ENCODE results near the gene ASPN. TPM values are rescaled to one million over a fixed set of nuclear protein-coding genes. Genes with fewer than 3 reads are reported as not detected.

ASPN gene
- total and polyA plus RNA-seq, 2 experiments from 2014 or later, result 5.3 to 6.3 TPM

DNA sequence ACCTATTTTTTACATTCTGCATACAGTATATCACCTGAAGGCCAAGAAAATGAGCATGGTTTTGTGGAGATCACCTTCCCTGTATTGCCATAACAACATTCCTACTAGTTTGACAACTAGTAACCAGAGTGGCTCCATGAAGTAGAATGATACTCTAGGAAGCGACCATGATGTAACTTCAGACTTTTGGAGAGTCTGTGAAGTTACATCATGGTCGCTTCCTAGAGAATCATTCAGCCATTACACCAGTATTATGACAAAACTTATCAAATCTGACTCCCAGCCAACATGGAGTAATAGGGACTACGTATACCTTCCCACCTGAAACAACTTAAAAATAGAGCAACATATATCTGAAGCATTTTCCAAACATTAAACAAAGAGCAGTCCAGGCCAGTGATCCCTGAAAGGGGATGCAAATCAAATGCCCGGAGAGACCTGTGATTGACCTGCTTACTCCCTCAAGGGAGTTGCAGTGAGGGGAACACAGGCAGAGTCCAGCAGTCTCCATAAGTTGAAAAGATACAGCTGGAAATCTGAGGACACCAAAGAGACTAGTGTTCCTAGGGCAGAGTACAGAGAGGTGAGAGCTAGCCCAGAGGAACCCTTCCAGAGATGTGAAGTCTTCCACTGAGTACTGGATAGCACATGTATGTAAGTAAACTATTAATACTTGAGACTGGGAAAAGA, 45.7 kb upstream of the ASPN start:
- DNase-seq, result no peak
- Histone ChIP-seq H3K9me2 (ENCODE audit: insufficient read depth) (no peaks in the 10 kb centered on the region), H3K4me2 (ENCODE audit: unreplicated experiment) (no peak overlapping the region), H3K9me3 (ENCODE audit: low read depth) (peaks cover 4% of the 10 kb centered on the region), H3K79me2 (ENCODE audit: insufficient read depth) (no peaks in the 10 kb centered on the region), H3K4me1 (ENCODE audit: insufficient read depth) (no peaks in the 10 kb centered on the region), H3F3A (ENCODE audit: insufficient read depth) (no peaks in the 10 kb centered on the region), H3K27ac (no peak overlapping the region), H3K4me3 (no peak overlapping the region), H3K36me3 (ENCODE audit: low read depth) (no peaks in the 10 kb centered on the region), H4K20me1 (ENCODE audit: insufficient read depth) (no peaks in the 10 kb centered on the region), H3K9ac (no peak overlapping the region), H3K27me3 (replicated peaks; ENCODE audit: insufficient read depth) (no peaks in the 10 kb centered on the region), H2AFZ (no peak overlapping the region)
- in situ Hi-C loops (cut with MboI), result no loop called here
- TF ChIP-seq EZH2phosphoT487 (IDR thresholded peaks at IDR 0.05; ENCODE audit: insufficient read depth, low read depth) (no peak), EZH2 (IDR thresholded peaks at IDR 0.05; ENCODE audit: insufficient read depth, poor library complexity, severe bottlenecking) (no peak)
- 81 to 85% methylated on average over 4 of the region's 4 CpGs for WGBS, 2 experiments (ENCODE audit: low coverage in 1 of 2, low lambda C conversion rate in 2 of 2, missing lambda C conversion rate in 2 of 2)

DNA sequence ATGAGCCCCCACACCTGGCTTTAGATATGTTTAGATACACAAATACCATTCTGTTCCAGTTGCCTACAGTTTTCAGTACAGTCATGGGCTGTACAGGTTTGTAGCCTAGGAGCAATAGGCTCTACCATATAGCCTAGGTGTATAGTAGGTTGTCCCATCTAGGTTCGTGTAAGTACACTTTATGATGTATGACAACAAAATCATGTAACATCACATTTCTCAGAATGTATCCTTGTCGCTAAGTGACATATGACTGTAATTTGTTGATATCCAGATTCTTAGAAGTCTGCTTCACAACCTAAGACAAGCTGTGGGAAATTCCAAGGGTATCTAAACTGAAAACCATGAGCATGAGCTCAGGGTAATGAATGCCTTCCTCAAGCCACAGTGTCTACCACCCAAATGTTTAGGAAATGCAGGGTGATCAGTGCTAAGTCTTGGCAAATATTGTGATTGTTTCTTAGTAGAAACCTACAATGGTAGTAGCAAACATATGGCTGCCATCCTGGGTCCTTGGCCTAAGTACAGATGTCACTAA, 45.1 kb upstream of the ASPN start:
- WGBS, 2 experiments (ENCODE audit: low coverage in 1 of 2, low lambda C conversion rate in 2 of 2, missing lambda C conversion rate in 2 of 2), result 96 to 100% methylated on average over 2 of the region's 2 CpGs
- H2AFZ ChIP-seq, result no peak overlapping the region
- no peak overlapping the region for H3K4me3 ChIP-seq
- H3K27ac ChIP-seq, result no peak overlapping the region
- H3K9me2 ChIP-seq (ENCODE audit: insufficient read depth), result no peaks in the 10 kb centered on the region
- H3K36me3 ChIP-seq (ENCODE audit: low read depth), result no peaks in the 10 kb centered on the region
- no peaks in the 10 kb centered on the region for H3K4me1 ChIP-seq (ENCODE audit: insufficient read depth)
- no peaks in the 10 kb centered on the region for H3K27me3 ChIP-seq (replicated peaks; ENCODE audit: insufficient read depth)
- in situ Hi-C loops (cut with MboI), result no loop called here
- no peaks in the 10 kb centered on the region for H3F3A ChIP-seq (ENCODE audit: insufficient read depth)
- H3K9me3 ChIP-seq (ENCODE audit: low read depth), result peaks cover 4% of the 10 kb centered on the region
- DNase-seq, result no peak
- H3K4me2 ChIP-seq (ENCODE audit: unreplicated experiment), result no peak overlapping the region
- no peaks in the 10 kb centered on the region for H4K20me1 ChIP-seq (ENCODE audit: insufficient read depth)
- H3K79me2 ChIP-seq (ENCODE audit: insufficient read depth), result no peaks in the 10 kb centered on the region
- H3K9ac ChIP-seq, result no peak overlapping the region
- TF ChIP-seq EZH2phosphoT487 (IDR thresholded peaks at IDR 0.05; ENCODE audit: insufficient read depth, low read depth), result no peak

DNA sequence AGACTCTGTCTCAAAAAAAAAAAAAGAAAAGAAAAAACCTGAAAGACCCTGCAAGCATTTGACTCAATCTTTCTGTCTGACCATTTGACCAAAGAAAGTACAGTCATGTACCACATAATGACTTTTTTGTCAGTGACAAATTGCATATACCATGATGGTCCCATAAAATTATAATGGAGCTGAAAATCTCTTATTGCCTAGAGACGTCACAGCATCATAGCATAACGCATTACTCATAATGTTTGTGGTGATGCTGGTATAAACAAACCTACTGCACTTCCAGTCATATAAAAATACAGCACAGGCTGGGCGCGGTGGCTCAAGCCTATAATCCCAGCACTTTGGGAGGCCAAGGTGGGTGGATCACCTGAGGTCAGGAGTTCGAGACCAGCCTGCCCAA, 43.0 kb upstream of the ASPN start:
- no peak overlapping the region for H3K27ac ChIP-seq
- H3K4me2 ChIP-seq (ENCODE audit: unreplicated experiment), result no peak overlapping the region
- no peaks in the 10 kb centered on the region for H3F3A ChIP-seq (ENCODE audit: insufficient read depth)
- no peak overlapping the region for H3K9ac ChIP-seq
- WGBS, 2 experiments (ENCODE audit: low coverage in 1 of 2, low lambda C conversion rate in 2 of 2, missing lambda C conversion rate in 2 of 2), result 86 to 88% methylated on average over 5 of the region's 5 CpGs
- TF ChIP-seq EZH2phosphoT487 (IDR thresholded peaks at IDR 0.05; ENCODE audit: insufficient read depth, low read depth), result no peak
- TF ChIP-seq EZH2 (IDR thresholded peaks at IDR 0.05; ENCODE audit: insufficient read depth, poor library complexity, severe bottlenecking), result no peak
- no peaks in the 10 kb centered on the region for H3K4me1 ChIP-seq (ENCODE audit: insufficient read depth)
- no peaks in the 10 kb centered on the region for H3K9me3 ChIP-seq (ENCODE audit: low read depth)
- no peak overlapping the region for H2AFZ ChIP-seq
- H4K20me1 ChIP-seq (ENCODE audit: insufficient read depth), result no peaks in the 10 kb centered on the region
- H3K9me2 ChIP-seq (ENCODE audit: insufficient read depth), result no peaks in the 10 kb centered on the region
- H3K79me2 ChIP-seq (ENCODE audit: insufficient read depth), result no peaks in the 10 kb centered on the region
- no peaks in the 10 kb centered on the region for H3K36me3 ChIP-seq (ENCODE audit: low read depth)
- peak; percentile 45 for DNase-seq
- H3K4me3 ChIP-seq, result no peak overlapping the region
- H3K27me3 ChIP-seq (replicated peaks; ENCODE audit: insufficient read depth), result no peaks in the 10 kb centered on the region
- in situ Hi-C loops (cut with MboI), result no loop called here

- Histone ChIP-seq H3K4me2 (ENCODE audit: unreplicated experiment) (no peak overlapping the region), H3K27ac (no peak overlapping the region), H3K79me2 (ENCODE audit: insufficient read depth) (no peaks in the 10 kb centered on the region), H3K9ac (no peak overlapping the region), H3F3A (ENCODE audit: insufficient read depth) (no peaks in the 10 kb centered on the region), H2AFZ (no peak overlapping the region), H3K9me3 (ENCODE audit: low read depth) (no peaks in the 10 kb centered on the region), H4K20me1 (ENCODE audit: insufficient read depth) (no peaks in the 10 kb centered on the region), H3K4me1 (ENCODE audit: insufficient read depth) (no peaks in the 10 kb centered on the region), H3K27me3 (replicated peaks; ENCODE audit: insufficient read depth) (no peaks in the 10 kb centered on the region), H3K4me3 (no peak overlapping the region), H3K36me3 (ENCODE audit: low read depth) (no peaks in the 10 kb centered on the region), H3K9me2 (ENCODE audit: insufficient read depth) (no peaks in the 10 kb centered on the region)
- 91 to 96% methylated on average over 1 of the region's 1 CpG for WGBS, 2 experiments (ENCODE audit: low coverage in 1 of 2, low lambda C conversion rate in 2 of 2, missing lambda C conversion rate in 2 of 2)
- in situ Hi-C loops (cut with MboI), result no loop called here
- TF ChIP-seq EZH2 (IDR thresholded peaks at IDR 0.05; ENCODE audit: insufficient read depth, poor library complexity, severe bottlenecking) (no peak), EZH2phosphoT487 (IDR thresholded peaks at IDR 0.05; ENCODE audit: insufficient read depth, low read depth) (no peak)
- no peak for DNase-seq
These were observed 42.6 kb upstream of the ASPN start for GRCh38 chr9:92524881-92525280.

Data from GM23248 (cell line).